NCI-H510A (cell line): ENCODE data around the gene ASTN2.

ENCODE experiments used
- DNase-seq: peaks from one replicate; lab custom pipeline; 2025; lab: John Stamatoyannopoulos, UW

ASTN2 gene

DNA sequence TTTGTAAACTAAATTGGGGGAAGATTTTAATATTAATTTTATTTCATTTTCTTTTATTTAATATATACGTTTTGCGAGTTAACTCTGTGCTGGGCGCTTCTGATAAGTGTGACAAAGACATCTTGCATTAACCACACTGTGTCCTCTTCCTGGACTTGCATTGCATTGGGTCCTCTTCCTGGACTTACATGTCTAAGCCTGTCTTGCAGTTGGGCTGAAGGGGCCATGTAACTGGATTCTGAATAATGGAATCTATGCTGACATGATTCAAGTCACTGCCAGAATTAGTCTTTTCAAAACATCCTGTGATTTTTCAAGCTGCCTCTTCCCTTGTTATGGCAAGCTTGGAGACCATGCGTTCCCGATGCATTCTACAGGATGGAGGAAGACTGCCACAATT lies 605.2 kb downstream of the ASTN2 start:
- DNase-seq = no peak

DNA sequence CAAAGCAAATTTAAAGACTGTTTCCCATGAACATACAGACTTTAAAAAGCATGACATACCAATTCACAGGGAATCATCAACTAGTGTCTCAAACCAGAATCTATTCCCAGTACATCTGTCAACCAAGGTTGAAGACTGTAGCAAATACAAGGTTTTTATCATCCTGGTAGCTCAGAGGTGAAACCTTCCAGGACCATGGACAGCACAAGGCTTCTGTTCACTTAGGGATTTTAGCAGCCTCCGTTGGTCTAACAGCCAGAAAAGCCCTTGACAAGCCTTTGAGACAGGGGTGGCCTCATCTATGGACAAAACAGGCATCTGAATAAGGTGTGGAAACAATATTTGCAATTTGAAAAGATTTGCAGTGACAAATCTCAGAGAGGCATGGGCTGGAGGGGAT lies 608.8 kb downstream of the ASTN2 start:
- DNase-seq = no peak

DNA sequence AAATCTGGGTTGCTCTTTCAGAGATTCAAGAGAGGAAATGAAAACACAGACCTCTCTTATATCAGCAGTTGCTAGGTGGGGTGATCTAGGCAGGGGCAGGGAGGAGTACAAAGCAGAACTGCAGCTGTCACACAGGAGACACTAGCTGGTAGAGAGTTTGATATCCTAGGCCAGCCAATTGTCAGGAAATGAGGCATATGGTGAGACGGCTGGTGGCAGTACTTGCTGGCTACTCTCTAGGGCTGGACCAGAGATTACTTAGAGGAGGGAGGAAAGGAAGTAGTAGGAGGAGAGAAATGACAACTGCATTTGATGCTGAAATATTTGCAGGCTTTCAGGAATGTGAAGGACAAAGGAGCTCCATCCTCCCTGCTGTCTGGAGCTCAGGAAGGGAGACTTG lies 614.0 kb downstream of the ASTN2 start:
- DNase-seq = no peak

DNA sequence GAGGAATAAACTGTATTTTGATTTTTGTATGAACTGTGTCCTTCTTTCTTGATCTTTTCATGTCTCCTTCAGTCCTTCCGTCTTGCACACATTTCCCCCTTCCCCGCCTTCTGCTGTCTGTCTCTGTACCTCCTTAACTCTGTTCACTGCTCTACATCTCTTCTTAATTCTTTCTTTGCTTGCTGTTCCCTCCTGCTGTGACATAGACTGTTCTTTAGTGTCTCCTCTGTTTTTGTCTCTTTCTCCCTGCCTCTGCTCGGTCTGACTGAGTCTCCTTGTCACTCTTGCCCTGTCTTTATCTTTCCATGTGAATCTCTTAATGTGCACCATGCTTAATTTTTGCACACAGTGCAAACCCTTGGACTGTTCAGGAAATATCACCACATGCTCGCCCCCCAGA lies 614.8 kb downstream of the ASTN2 start:
- DNase-seq = no peak

DNA sequence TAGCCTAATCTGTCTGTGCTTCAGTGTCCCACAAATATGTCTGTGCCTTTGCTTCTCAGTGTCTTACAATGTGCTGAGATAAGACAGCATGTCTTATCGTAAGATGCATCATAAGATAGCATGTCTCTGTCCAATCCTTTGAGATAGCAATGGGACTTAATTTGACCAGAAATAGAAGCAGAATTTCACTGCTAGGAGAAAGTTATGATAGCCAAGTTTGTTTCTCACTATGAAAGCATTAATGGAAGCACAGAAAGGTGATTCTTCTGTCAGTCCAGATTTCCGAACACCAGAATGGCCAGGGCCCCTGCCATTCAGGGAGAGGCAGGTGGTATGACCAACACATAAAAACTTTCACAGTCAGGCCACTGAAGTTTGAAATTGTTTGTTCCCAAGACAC lies 616.3 kb downstream of the ASTN2 start:
- DNase-seq = no peak

GRCh38 chr9:116797276-116797675 lies 617.6 kb downstream of the ASTN2 start:
- DNase-seq = no peak

- DNase-seq = no peak
Observed at GRCh38 chr9:116796669-116797068, 618.2 kb downstream of the ASTN2 start.

DNA sequence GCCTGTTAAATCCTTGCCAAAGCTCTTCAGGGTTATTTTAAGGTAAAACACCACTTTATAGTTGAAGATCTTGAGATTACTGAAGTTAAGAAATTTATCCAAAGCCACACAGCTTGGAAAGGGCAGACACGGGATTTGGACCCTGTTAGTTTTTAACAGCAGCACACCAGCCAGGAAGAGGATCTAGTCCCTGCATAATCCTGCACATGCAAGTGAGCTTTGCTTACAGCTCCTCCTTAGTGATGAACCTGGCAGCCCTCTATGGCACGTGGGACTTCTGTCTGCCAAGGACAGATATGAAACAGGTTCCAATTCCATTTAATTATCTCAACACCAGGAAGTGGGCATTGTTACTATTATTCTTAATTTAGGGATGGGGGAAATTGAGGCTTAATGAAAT lies 619.0 kb downstream of the ASTN2 start:
- DNase-seq = no peak

DNA sequence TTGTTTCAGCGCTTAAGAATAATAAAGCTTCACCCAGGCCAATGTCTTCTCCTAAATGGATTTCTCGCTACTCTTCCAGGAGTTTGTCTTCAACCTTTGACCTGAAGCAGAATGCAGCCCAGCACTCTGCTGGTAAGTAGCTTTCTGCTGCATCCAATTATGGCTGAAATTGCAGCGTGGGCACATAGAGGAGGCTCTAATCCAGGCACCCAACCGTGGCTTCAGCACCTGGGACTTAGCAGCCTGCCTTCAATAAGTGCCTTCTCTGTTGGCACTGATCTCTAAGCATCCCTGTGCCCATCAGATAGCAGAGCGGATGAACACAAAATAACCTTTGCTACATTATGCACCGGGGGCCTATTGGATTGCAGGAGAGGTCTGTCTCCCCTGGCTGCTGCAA lies 622.6 kb downstream of the ASTN2 start:
- DNase-seq = no peak

GRCh38 chr9:116791326-116791725 lies 623.5 kb downstream of the ASTN2 start:
- peak; percentile 2 for DNase-seq

- DNase-seq = no peak
Observed at GRCh38 chr9:116789081-116789480, 625.8 kb downstream of the ASTN2 start.

DNA sequence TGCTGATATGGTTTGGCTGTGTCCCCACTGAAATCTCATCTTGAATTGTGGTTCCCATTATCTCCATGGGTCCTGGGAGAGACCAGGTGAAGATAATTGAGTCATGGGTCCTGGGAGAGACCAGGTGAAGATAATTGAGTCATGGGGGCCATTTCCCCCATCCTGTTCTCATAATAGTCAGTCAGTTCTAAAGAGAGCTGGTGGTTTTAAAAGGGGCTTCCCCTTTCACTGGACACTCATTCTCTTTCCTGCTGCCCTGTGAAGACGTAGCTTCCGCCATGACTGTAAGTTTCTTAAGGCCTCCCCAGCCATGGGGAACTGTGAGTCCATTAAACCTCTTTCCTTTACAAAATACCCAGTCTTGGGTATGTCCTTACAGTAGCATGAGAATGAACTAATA lies 628.1 kb downstream of the ASTN2 start:
- no peak for DNase-seq

DNA sequence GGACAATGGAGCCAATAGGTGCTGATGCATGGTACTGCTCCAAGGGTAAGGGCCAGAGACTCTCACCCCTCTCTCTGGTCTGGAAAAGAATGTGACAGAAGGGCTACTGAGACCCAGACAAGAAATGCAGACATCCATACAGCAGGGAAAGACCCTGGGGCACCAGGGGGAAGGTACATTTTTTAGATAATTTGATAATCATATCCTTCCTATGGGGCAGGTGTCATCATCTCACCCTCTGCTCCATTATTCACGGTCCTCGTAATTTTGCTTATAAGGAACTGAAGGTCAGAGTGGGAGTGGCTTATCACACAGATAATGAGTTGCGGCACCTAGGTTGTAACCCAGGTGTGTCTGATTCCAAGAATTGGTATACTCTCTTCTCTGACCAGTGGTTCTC lies 637.7 kb downstream of the ASTN2 start:
- DNase-seq = no peak

GRCh38 chr9:116774421-116775180 lies 640.3 kb downstream of the ASTN2 start:
- DNase-seq = no peak

DNA sequence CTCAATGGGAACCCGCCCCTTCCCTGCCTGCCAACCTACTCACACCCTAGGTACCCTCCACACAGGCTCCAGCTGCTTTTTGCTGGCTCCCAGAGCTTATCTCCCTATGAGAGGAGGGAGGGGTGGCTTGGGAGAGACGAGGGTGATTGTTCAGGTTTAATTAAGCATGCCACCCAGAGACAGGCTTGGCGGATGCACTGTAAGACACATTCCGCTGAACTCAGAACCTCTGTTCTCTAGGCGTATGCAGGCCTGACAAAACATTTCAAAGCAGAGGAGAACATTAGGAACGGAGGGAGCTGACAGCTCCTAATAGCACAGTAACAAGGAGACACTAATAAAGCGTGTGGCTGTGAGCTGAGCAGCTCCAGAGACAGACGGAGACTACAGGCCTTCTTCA lies 647.6 kb downstream of the ASTN2 start:
- DNase-seq = peak; percentile 1

DNA sequence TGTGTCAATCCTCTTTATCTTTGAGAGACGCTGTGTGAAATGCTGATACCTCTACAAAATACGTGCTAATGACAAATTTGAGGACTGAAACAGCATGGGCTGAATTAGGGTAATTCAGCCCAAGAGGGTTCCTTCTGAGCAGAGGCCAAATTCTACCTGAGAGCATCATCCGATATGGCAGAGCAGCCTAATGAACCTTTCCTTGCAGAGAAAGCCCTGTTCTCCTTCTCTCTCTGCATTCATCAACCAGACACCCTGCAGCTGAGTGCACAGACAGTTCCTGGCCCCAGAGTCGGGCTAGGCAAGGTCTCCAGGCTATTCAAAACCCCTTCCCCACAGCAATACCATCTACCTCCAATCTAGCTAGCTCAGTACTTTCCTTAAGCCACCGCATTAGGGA lies 649.8 kb downstream of the ASTN2 start:
- DNase-seq = no peak

- no peak for DNase-seq
Observed at GRCh38 chr9:116763770-116764169, 651.1 kb downstream of the ASTN2 start.

DNA sequence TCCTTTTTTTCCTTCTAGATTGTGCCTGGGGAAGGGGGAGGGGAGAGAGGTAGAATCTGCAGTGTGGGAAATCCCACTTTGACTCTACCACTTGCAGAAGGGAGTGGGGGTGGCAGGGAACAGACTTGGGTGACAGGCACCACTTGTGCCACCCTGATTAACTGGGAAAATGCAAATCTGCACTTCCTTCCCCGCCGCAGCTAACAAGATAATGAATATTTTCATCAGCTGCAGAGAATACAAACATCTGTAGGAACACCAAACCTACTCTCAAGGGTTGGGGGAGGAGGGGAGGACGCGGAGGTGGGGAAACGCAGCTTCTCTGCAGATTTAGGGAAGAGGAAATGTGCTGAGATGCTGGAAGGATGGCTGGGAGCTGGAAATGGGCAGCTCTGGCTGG lies 654.2 kb downstream of the ASTN2 start:
- no peak for DNase-seq

DNA sequence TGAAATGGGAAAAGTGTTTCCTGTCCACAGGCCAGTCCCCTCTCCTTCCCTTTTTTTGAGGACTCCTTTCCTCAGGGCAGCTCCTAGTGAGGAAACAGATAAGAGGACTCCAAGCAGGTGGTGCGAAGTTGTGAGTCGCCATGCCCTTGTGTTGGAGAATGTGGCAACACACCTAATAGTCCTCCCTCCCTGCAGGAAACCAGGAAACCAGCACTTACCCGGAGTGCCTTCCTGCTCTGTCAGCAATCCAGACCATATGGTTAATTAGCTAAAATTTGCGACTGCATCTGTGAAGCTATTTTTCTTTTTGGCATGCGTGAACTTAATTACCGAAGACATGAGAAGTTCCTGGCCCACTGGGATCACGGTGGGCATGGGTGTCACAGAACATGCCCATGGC lies 657.8 kb downstream of the ASTN2 start:
- no peak for DNase-seq

DNA sequence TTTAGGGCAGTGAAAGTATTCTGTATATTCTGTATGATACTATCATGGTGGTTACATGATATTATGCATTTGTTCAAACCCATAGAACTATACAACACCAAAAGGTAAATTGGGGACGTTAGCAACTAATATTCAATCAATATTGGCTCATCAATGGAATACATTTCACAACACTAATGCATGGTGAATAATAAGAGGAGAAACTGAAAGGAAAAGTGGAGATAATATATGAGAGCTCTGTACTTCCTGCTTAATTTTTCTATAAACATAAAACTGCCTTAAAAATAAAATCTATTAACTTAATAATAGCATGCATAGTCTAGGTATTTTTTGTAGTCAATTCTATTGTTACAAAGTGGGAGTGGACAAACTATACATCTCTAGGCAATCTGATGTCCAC lies 661.5 kb downstream of the ASTN2 start:
- no peak for DNase-seq

DNA sequence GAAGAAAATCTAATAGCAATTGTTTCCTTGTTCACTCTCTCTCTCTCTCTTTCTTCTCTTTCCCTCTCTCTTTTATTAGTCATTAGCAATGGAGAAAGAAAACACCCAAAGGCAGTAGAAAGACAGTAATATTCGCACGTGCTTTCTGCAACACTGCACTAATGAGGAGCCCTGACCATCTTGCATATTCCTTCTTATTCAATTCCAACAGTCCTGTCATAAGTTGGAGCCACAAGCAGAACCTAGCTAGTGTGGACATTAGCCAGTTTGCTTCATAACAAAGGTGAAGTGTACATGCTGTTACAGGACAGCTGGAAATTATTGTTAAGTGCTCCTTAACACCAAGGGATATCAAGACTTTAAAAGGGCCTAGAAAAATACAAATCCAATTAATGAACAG lies 664.3 kb downstream of the ASTN2 start:
- DNase-seq = no peak

GRCh38 chr9:116749772-116750171 lies 665.1 kb downstream of the ASTN2 start:
- no peak for DNase-seq

GRCh38 chr9:116749176-116749575 lies 665.7 kb downstream of the ASTN2 start:
- no peak for DNase-seq

DNA sequence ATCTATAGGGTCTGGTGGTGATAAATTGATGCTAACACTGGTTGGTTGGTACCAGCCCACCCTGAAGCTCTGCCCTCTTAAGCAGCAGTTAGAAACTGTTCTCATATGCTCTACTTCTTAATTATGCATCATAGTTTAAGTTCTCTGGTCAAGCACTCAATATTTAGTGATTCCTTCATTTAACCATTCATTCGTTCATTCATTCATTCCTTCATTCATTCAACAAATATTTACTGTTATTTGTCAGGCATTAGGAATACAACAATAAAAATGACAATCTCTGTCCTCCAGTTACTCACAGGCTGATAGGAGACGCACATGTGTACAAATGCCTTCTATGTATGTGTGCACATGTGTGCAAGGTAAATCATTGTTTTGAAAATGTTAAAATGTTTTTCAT lies 673.1 kb downstream of the ASTN2 start:
- DNase-seq = no peak
